Chondrocyte (in vitro differentiated cells): ENCODE results near the gene DENND2A. TPM values are rescaled to one million over a fixed set of nuclear protein-coding genes. Genes with fewer than 3 reads are reported as not detected.
"Not testable (repeated sequence)": the region's sequence is repeated elsewhere in the genome, so short reads cannot be mapped to it uniquely, and the experiment has no call there.

Source experiments
- DNase-seq: peaks from one replicate; pipeline ENCODE4 v3.0.0; 2021; ENCODE audit warnings: mixed read lengths, low spot score
- H3K27ac Mint-ChIP-seq: one replicate; pipeline ENCODE4 v1.8.0; 2021; ENCODE audit warnings: mild to moderate bottlenecking, moderate library complexity, mixed read lengths; ENCODE audit not compliant: unreplicated experiment
- H3K27me3 Mint-ChIP-seq: 2 replicates; pipeline ENCODE4 v1.8.0; 2021; ENCODE audit warnings: low read depth, mixed read lengths
- H3K36me3 Mint-ChIP-seq: 2 replicates; pipeline ENCODE4 v1.8.0; 2021; ENCODE audit warnings: low read depth, mixed read lengths
- H3K4me1 Mint-ChIP-seq: 2 replicates; pipeline ENCODE4 v1.8.0; 2021; ENCODE audit warnings: low read depth, mild to moderate bottlenecking, mixed read lengths
- H3K4me3 Mint-ChIP-seq: one replicate; pipeline ENCODE4 v1.8.0; 2021; ENCODE audit warnings: mild to moderate bottlenecking, moderate library complexity, mixed read lengths; ENCODE audit not compliant: unreplicated experiment
- H3K9me3 Mint-ChIP-seq: 2 replicates; pipeline ENCODE4 v1.8.0; 2021; ENCODE audit warnings: low read depth, mixed read lengths
- CTCF ChIP-seq: fragments of 200-600 bp; sonication (generic); IDR thresholded peaks from 2 replicates; pipeline ENCODE4 v1.5.0; 2021; ENCODE audit warnings: antibody characterized with exemption, mild to moderate bottlenecking, moderate library complexity
- total RNA-seq: library from RNA; stranded (reverse); gene quantifications from 3 replicates; pipeline ENCODE4 v1.2.1, GENCODE V29; 2021

Gene DENND2A
- total RNA-seq, 1 donor from 2014 or later: 16.0 TPM

- Mint-ChIP-seq H3K4me3 (no peak overlapping the region), H3K27me3 (no peaks in the 10 kb centered on the region), H3K36me3 (no peaks in the 10 kb centered on the region), H3K4me1 (peaks cover 25% of the 10 kb centered on the region), H3K9me3 (no peaks in the 10 kb centered on the region), H3K27ac (no peak overlapping the region)
- no peak for TF ChIP-seq CTCF
- no peak for DNase-seq
Measured at GRCh38 chr7:140668641-140669040, 28.0 kb upstream of the DENND2A start.

- peaks cover 23% of the 10 kb centered on the region for H3K4me1 Mint-ChIP-seq
- no peak overlapping the region for H3K4me3 Mint-ChIP-seq
- no peak for DNase-seq
- peak overlapping the region; percentile 50 for H3K27ac Mint-ChIP-seq
- no peaks in the 10 kb centered on the region for H3K9me3 Mint-ChIP-seq
- no peaks in the 10 kb centered on the region for H3K36me3 Mint-ChIP-seq
- no peak for TF ChIP-seq CTCF
- no peaks in the 10 kb centered on the region for H3K27me3 Mint-ChIP-seq
Measured at GRCh38 chr7:140667476-140667875, 26.9 kb upstream of the DENND2A start.

GRCh38 chr7:140662938-140663337 is 22.3 kb upstream of the DENND2A start:
- DNase-seq, H3K9me3 Mint-ChIP-seq, H3K36me3 Mint-ChIP-seq, H3K27ac Mint-ChIP-seq, H3K27me3 Mint-ChIP-seq, H3K4me3 Mint-ChIP-seq: not testable (repeated sequence)
- peaks cover 17% of the 10 kb centered on the region for H3K4me1 Mint-ChIP-seq

GRCh38 chr7:140661124-140661523 is 20.5 kb upstream of the DENND2A start:
- H3K27ac Mint-ChIP-seq: no peak overlapping the region
- peak; percentile 75 for TF ChIP-seq CTCF
- no peak for DNase-seq
- H3K36me3 Mint-ChIP-seq: no peaks in the 10 kb centered on the region
- H3K27me3 Mint-ChIP-seq: no peaks in the 10 kb centered on the region
- no peak overlapping the region for H3K4me3 Mint-ChIP-seq
- peaks cover 15% of the 10 kb centered on the region for H3K4me1 Mint-ChIP-seq
- H3K9me3 Mint-ChIP-seq: no peaks in the 10 kb centered on the region

GRCh38 chr7:140659856-140660255 is 19.2 kb upstream of the DENND2A start:
- Mint-ChIP-seq H3K4me1 (peaks cover 19% of the 10 kb centered on the region), H3K27me3 (no peaks in the 10 kb centered on the region), H3K9me3 (no peaks in the 10 kb centered on the region), H3K36me3 (no peaks in the 10 kb centered on the region), H3K4me3 (no peak overlapping the region), H3K27ac (no peak overlapping the region)
- peak; percentile 14 for DNase-seq
- TF ChIP-seq CTCF: no peak

- no peak overlapping the region for H3K27ac Mint-ChIP-seq
- H3K9me3 Mint-ChIP-seq: no peaks in the 10 kb centered on the region
- H3K36me3 Mint-ChIP-seq: no peaks in the 10 kb centered on the region
- no peak for TF ChIP-seq CTCF
- H3K4me3 Mint-ChIP-seq: no peak overlapping the region
- DNase-seq: no peak
- H3K27me3 Mint-ChIP-seq: no peaks in the 10 kb centered on the region
- peaks cover 23% of the 10 kb centered on the region for H3K4me1 Mint-ChIP-seq
Measured at GRCh38 chr7:140657891-140658290, 17.3 kb upstream of the DENND2A start.
